ENCODE data around the gene BEST2.

DNA sequence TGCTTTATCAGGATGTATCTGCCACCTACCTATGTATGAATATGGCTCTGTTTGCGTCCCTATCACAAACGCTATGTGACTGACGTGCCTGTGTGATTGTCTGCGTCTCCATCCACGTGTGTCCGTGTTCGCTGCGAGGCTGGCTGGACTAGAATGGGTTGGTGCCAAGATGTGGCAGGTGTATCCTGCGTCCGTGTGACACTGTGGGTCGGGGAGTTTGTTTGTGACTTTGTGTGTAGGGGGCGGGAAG is 30.5 kb downstream of the BEST2 start:
- TF ChIP-seq, protein P1, sequence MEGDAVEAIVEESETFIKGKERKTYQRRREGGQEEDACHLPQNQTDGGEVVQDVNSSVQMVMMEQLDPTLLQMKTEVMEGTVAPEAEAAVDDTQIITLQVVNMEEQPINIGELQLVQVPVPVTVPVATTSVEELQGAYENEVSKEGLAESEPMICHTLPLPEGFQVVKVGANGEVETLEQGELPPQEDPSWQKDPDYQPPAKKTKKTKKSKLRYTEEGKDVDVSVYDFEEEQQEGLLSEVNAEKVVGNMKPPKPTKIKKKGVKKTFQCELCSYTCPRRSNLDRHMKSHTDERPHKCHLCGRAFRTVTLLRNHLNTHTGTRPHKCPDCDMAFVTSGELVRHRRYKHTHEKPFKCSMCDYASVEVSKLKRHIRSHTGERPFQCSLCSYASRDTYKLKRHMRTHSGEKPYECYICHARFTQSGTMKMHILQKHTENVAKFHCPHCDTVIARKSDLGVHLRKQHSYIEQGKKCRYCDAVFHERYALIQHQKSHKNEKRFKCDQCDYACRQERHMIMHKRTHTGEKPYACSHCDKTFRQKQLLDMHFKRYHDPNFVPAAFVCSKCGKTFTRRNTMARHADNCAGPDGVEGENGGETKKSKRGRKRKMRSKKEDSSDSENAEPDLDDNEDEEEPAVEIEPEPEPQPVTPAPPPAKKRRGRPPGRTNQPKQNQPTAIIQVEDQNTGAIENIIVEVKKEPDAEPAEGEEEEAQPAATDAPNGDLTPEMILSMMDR (IDR thresholded peaks at IDR 0.05; ENCODE audit: low read length) = no peak
- TF ChIP-seq EZH2phosphoT487 (IDR thresholded peaks at IDR 0.05; ENCODE audit: low read length) = no peak

Measured in MM.1S (cell line).